Dermis microvascular lymphatic vessel endothelial cell (primary cell): Measurements from ENCODE around the gene BCL7C. TPM values are rescaled to one million over a fixed set of nuclear protein-coding genes. Genes with fewer than 3 reads are reported as not detected.
"Not testable (repeated sequence)": the region's sequence is repeated elsewhere in the genome, so short reads cannot be mapped to it uniquely, and the experiment has no call there.

ENCODE experiments used
- DNase-seq, 2 donors: peaks; one replicate each; pipeline versions ENCODE4 v3.0.0 to v3.0.0-alpha.2; 2010; ENCODE audit warnings: low read depth in 2 of 2
- total RNA-seq: library from RNA; depleted of rRNA; stranded (reverse); fragments of >200 nt; gene quantifications from 2 replicates; pipeline ENCODE4 v1.2.1, GENCODE V29; 2014

BCL7C gene
- total RNA-seq, 1 donor from 2014 or later = 49.9 TPM

- DNase-seq = no peak
These were observed 1.9 kb upstream of the BCL7C start for GRCh38 chr16:30895627-30896260.

GRCh38 chr16:30894540-30895368 is 877 bp upstream of the BCL7C start:
- DNase-seq = no peak

DNA sequence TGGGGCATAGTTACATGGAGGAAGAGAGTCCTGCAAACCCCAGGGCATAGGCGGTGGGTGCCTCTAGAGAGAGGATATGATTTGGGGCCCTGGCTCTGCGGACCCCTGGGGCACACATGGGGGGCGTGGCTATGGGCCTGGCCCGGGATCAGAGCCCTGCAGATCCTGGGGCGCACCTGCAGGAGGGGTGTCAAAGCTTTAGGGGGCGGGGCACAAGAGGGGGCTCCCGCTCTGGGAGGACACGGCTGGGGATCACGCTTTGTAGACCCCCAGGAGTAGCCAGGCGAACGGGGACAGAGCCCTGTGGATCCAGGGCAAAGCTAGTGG is 497 bp downstream of the BCL7C start:
- DNase-seq = no peak

DNA sequence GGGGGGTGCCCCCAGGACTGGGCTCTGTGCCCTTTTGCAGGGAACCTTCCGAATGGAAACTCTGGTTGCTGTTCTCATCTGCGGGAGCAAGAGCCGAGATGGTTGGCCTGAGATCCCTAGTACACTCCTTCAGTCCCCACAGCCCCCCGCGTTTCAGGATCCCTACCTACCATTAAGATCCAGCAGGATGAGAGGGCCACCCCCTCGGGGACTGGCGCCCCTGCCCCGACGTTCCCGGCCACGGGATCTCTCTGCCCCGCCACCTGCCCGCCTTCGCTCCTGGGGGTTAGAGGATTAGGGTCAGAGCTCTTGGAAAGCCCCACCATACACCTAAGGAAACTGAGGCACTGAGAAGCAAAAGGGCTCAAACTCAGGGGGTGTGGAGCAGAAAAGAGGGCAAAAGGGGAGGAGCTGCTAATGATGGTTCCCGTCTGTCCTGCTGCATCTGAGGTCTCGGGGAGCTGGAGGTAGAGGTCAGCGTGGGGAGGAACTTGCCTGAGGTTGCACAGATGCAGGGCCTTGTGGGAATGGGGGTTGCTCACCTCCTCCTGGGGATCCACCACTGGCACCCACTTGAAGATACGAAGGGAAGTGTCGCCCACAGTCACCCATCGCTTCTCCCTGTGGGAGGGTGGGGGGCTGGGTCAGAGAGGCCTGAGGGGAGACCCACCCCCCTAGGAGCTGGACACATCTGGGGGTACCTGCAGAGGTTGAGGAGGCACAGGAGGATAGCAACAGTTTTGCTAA is 1.0 kb downstream of the BCL7C start:
- DNase-seq = no peak

DNA sequence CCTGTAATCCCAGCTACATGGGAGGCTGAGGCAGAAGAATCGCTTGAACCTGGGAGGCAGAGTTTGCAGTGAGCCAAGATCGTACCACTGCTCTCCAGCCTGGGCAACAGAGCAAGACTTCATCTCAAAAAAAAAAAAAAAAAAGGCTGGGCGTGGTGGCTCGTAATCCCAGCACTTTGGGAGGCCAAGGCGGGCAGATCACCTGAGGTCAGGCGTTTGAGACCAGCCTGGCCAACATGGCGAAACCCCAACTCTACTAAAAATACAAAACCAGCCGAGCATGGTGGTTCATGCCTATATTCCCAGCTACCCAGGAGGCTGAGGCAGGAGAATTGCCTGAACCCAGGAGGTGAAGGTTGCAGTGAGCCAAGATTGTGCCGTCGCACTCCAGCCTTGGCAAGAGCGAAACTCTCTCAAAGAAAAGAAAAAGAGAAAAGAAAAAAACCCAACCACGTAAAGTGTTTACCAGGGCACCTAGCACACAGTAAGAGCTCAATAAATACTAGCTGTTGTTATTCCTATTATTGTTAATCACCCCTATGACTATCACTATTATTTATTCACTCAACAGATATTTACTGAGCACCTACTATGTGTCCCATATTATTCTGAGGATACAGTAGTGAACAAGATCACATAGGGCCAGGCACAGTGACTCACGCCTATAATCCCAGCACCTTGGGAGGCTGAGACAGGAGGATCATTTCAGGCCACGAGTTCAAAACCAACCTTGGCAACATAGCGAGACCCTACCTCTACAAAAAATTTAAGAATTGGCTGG is 2.6 kb downstream of the BCL7C start:
- not testable (repeated sequence) for DNase-seq

DNA sequence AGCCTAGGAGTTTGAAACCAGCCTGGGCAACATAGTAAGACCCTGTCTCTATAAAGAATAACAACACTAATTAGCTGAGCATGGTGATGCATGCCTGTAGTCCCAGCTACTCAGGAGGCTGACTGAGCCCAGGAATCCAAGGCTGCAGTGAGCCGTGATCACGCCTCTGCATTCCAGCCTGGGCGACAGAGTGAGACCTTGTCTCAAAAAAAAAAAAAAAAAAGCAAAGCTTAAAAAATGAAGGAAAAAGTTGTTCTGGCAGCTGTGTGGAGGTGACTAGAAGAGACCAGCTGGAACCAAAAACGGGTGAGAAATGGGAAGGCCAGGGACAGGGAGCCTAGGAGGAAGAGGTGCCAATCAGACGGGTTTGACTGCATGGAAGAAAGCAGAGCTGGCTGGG is 4.2 kb downstream of the BCL7C start:
- DNase-seq = no peak

- DNase-seq = peak; percentile 75 to 96
These were observed 4.9 kb downstream of the BCL7C start for GRCh38 chr16:30888856-30889499.

- no peak for DNase-seq
These were observed 6.0 kb downstream of the BCL7C start for GRCh38 chr16:30887927-30888326.

DNA sequence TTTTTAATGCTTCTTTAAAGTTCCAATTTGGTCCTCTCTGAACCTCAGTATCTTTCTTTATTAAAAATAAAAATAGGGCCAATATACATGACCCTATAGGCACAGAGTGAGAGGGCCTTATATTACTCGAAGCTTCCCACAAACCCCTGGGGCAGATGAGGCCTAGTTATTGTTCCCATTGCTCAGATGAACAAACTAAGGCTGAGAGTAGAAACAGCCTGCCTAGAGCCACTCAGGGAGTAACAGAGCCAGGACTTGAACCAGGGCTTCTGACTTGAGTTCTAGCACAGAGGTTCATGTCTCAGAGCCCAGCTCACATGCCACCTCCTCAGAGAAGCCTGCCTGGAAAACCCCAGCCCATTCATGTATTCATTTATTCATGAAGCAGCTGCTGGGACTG is 7.7 kb downstream of the BCL7C start:
- no peak for DNase-seq

GRCh38 chr16:30885196-30885595 is 8.7 kb downstream of the BCL7C start:
- DNase-seq = no peak

- no peak for DNase-seq
These were observed 9.1 kb downstream of the BCL7C start for GRCh38 chr16:30884760-30885159.

GRCh38 chr16:30882429-30883310 is 11.2 kb downstream of the BCL7C start:
- DNase-seq = no peak

GRCh38 chr16:30876867-30877266 is 17.0 kb downstream of the BCL7C start:
- DNase-seq = no peak

GRCh38 chr16:30875871-30876801 is 17.7 kb downstream of the BCL7C start:
- peak in 1 of 2 donors; percentile 33 for DNase-seq

DNA sequence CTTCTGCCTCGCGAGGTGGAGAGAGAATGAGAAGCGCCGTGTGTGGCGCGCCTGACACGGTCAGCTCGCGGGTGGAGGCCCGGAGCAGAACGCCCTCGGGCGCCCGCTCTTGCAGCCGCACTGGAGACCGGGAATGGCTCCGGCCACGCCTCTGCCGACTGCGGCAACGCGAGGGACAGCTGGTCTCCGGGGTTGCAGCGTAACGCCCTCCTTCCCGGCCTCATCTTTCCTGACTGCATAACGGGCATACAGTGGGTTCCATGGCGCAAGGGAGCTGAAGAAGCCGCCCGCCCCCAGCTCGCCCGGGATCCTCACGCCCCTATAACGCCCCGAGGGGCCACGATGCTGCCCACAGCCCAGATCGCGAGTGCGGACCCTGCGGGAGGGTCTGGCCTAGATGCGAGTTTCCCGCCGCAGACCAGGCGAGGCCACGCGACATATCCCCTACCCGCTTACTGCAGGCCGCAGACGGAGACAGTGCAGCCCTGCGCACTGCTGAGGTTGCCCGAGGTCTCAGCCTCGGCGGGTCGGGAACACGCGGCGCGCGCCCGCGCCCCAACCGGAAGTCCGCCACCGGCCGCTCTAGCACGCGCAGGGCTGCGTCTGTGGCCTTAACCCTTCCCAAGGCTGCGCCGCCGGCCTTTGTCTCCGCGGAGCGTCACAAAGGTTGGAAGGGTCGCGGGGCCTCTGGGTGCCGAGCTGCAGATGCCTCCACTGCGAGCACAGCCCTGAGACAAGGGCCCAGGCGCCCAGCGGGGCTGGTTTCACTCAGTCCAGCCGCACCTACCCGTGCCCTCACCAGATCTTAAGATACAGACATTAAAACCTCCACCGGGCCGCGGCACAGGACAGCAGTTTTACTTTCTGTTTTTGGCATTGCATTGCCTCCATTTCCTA is 18.8 kb downstream of the BCL7C start:
- peak; percentile 81 to 91 for DNase-seq

DNA sequence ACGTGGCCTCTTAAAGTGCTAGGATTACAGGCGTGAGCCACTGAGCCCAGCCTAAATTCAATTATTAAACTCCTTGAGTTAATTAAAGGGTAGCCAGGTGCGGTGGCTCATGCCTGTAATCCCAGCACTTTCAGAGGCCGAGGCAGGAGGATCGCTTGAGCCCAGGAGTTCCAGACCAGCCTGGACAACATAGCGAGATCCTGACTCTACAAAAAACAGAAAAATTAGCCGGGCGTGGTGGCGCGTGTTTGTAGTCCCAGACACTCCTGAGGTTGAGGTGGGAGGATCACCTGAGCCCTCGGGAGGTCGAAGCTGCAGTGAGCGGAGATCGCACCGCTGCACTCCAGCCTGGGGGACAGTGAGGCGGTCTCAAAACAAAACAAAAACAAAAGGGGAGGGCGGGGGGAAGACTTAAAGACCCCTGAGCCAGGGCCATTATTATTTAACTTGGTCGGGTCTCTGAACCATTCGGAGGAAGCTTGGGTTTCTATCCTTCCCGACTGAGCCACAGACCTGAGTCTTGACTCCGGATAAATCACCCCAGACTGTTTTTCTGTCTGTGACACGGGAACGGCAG is 19.5 kb downstream of the BCL7C start:
- DNase-seq = no peak

GRCh38 chr16:30870904-30871303 is 23.0 kb downstream of the BCL7C start:
- no peak for DNase-seq

GRCh38 chr16:30867747-30868146 is 26.1 kb downstream of the BCL7C start:
- no peak for DNase-seq
